ENCODE data around the gene SORBS1.

Gene SORBS1

GRCh38 chr10:95435548-95436279 lies 125.5 kb downstream of the SORBS1 start:
- no peak for DNase-seq (ENCODE audit: low read depth)

GRCh38 chr10:95434583-95434982 lies 126.6 kb downstream of the SORBS1 start:
- no peak for DNase-seq (ENCODE audit: low read depth)

GRCh38 chr10:95431900-95432342 lies 129.2 kb downstream of the SORBS1 start:
- no peak for DNase-seq (ENCODE audit: low read depth)

DNA sequence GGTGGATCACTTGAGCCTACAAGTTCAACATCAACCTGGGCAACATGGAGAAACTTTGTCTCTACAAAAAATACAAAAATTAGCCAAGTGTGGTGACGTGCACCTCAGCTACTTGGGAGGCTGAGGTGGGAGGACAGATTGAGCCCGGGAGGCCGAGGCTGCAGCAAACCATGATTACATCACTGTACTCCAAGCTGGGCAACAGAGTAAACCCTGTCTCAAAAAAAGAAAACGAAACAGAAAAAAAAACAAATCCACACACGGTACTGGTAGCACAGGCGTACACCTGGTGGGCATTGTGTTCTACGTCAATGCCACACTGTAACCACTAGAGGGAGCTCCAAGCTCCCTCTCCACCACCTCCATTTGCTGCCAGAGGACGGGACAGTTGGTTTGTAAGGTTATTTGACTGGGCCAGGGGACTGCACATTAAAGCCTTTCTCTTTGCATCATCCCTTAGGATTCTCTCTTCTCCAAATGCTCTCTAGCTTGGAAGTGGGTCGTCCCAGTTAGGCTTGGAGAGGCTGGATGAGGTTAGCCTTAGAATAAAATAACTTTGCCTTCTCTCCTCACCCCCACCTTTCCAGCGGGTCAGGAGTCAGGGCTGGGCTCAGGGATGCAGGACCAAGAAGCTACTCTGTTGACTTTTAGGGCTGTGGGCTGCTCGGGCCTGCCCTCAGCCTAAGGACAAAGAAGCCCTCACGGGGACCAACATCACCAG lies 130.8 kb downstream of the SORBS1 start:
- peak; percentile 40 for DNase-seq (ENCODE audit: low read depth)

DNA sequence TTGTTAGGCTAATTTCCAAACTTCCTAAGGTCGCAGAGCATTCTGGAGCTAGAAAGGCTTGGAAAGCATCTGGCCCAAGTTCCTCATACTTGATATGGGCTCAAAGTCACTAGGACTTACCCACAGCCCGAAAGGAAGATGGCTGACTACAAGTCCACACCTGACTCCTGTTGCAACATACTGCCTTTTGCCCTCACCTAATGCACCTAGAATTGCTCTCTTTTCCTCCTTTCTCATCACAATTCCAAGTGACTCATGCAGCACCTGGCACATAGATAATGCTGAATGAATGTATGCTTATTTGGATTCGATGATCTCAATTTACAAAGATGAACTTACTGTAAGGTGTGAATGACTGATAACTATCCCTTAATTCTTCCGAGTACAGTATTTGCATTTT lies 131.5 kb downstream of the SORBS1 start:
- no peak for DNase-seq (ENCODE audit: low read depth)

DNA sequence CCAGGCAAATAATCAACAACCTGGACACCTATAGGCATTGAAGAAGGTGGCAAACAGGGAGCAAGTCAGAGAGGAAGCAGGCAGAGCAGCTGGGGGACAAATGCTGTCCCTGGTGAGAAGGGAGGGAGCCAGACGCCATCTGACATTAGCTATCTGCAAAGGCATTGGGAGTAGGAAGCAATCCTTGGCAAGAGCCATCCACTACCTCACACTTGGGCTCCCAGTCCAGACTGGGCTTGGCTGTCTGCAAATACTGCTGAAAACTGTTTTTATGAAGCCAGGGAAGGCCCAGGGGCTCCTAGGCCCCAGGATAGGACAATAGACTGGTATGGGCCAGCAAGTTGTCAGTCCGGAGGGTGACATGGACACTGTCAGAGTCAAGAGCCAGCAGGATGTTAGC lies 132.5 kb downstream of the SORBS1 start:
- no peak for DNase-seq (ENCODE audit: low read depth)

DNA sequence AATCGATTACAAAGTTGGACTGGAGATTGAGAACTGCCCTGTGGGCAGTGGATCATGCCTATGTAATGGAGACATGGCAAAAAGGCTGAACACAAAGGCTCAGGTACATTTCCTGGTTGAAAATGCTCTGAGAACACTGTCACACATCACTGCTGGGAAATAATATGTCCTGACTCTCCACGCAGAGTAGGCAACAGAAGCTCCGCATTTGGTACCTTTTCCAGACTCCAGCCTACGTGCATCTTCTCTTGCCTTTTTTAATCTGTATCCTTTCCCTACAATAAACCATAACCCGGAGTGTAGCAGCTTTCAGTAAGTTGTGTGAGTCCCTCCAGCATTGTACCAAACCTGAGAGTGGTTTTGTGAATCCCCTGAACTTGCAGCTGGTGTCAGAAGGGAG lies 134.7 kb downstream of the SORBS1 start:
- DNase-seq (ENCODE audit: low read depth) = no peak

- no peak for DNase-seq (ENCODE audit: low read depth)
These were observed 135.3 kb downstream of the SORBS1 start for GRCh38 chr10:95425592-95426465.

- no peak for DNase-seq (ENCODE audit: low read depth)
These were observed 137.8 kb downstream of the SORBS1 start for GRCh38 chr10:95423164-95424005.

GRCh38 chr10:95422233-95422632 lies 138.9 kb downstream of the SORBS1 start:
- DNase-seq (ENCODE audit: low read depth) = no peak

- DNase-seq (ENCODE audit: low read depth) = no peak
These were observed 139.4 kb downstream of the SORBS1 start for GRCh38 chr10:95421782-95422181.

- DNase-seq (ENCODE audit: low read depth) = no peak
These were observed 141.8 kb downstream of the SORBS1 start for GRCh38 chr10:95419399-95419798.

DNA sequence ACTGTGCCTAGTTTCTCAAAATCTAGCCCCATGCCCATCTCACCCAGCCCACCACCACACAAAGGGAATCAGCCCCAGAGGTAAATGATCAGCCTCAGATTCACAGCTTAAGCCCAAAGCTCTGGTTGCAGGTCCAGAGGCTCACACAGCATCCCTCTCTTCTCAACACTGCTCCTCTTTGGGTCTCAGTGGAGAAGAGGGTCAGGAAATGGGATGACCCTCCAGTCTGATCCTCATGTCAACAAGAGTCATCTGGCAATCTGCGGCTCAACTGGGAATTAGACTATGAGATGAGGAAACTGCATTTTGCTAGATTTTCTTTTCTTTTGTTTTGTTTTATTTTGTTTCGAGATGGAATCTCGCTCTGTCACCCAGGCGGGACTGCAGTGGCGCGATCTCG lies 144.2 kb downstream of the SORBS1 start:
- no peak for DNase-seq (ENCODE audit: low read depth)

GRCh38 chr10:95416270-95416669 lies 144.9 kb downstream of the SORBS1 start:
- DNase-seq (ENCODE audit: low read depth) = no peak

GRCh38 chr10:95415621-95416031 lies 145.5 kb downstream of the SORBS1 start:
- DNase-seq (ENCODE audit: low read depth) = no peak

DNA sequence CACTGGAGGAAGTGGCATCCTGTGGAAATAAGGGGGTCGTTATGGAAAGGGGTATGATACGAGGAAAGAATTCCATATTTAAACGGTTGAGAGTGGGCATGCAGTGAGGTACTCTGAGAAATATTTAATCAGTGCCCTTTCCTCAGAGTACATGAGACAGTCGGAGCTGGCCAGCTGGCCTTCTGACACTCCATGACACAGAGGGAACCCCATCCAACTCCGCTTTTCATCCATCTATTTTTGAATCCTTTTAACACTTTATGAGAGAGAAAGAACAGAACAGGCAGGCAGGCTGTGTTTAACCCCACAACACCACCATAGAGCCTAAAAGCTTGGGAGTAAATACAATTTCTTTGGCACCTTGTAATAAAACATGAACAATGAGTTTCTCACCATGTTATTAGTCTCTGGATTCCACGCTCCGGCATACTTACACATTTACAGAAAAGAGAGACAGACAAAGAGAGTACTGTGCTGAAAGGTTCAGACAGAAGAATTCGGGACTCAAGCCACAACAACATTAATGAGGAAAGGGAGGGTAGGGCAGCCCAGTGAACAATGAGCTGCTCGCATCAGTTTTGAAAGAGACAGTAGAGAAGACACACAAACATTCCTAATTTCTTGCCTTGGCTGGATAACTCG lies 146.2 kb downstream of the SORBS1 start:
- no peak for DNase-seq (ENCODE audit: low read depth)

DNA sequence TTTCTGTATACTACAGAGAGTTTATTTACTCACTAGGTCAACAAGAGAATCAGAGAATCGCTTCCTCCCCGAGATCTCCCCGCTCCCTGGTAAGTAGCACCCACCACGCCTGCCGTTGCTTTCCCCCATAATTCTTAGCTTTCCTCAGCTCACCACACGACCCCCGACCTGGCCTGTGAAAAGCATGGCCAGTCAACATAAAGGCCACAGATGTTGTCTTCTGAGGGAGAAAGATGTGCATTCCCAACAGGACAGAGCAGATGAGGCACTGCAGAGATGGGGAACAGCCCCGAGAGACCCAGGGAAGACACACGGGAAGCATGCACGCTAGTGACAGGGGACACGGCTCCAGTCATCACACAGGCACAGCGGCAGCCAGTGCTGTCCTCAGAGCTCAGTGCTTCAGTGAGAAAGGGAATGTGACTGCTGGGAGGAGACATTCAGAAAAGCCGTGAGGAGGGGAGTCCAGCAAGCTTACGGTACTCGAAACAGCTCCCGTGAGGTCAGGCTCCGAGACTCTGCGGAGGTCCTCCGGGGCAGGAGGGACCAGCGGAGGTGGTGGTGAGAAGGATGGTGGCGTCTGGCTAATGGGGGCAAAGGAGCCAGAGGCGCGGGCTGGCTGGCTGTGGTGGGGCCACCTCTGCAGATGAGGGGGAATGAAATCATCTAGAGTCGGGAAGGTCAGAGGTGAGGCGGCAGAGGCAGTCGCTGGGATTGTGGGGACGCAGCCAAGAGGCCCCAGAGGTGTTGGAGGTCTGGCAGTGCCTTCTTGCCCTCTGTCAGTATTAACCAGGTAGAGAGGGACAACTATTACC lies 146.9 kb downstream of the SORBS1 start:
- DNase-seq (ENCODE audit: low read depth) = no peak

DNA sequence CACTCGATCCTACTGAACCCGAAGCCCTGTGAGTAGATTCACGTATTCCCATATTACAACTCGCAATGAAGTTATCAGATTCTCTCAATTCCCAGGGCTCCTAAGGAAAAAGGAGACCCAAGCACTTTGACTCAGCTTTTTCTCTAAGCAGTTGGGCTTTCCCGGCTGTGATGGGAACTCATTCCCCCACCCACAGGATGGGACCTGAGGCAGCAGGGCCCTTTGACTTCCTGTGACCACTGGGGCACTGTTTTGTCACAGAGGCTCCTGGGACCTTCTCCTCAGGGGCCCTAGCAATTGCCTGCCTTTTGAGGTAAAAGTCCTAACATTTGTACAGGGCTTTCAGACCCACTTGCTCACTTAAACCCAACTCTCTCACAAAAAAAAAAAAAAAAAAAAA lies 147.6 kb downstream of the SORBS1 start:
- DNase-seq (ENCODE audit: low read depth) = no peak

DNA sequence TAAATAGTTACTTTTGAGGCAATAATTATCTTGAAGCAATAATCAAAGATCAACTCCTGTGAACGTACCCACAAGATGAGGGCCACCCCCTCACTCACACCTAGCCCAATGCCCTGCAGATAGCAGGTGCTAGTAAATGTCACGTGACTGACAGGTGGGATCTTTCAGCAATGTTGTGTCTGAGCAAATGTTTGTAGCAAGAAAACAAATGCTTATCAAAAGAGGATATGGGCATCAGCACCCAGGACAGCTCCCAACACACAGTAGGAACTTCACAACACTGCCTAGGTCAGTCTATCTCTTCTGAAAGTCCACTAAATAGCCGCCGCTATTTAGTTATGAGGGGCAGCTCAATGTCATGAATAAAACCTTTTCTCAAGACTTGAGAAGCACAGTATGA lies 149.5 kb downstream of the SORBS1 start:
- no peak for DNase-seq (ENCODE audit: low read depth)

Data from iris pigment epithelial cell (primary cell).